Ramos (cell line): ENCODE measurements around the gene FRMD4B.

Experiments used
- in situ Hi-C: fragments of 300-500 bp; cut with MboI; formaldehyde crosslinking; loops from one replicate; pipeline ENCODE4 v1.14.3; 2022; ENCODE audit warnings: low sequenced_read_pairs; ENCODE audit not compliant: unreplicated experiment

FRMD4B gene

GRCh38 chr3:69160107-69160506 lies 225.8 kb downstream of the FRMD4B start:
- in situ Hi-C loops: loop anchor here (10.0 to 25.0 kb wide), 2 partner anchors 265 to 502 kb away; no protein-coding TSS in a partner anchor

- in situ Hi-C loops: no loop called here
Observed at GRCh38 chr3:69149586-69149985, 236.3 kb downstream of the FRMD4B start.

DNA sequence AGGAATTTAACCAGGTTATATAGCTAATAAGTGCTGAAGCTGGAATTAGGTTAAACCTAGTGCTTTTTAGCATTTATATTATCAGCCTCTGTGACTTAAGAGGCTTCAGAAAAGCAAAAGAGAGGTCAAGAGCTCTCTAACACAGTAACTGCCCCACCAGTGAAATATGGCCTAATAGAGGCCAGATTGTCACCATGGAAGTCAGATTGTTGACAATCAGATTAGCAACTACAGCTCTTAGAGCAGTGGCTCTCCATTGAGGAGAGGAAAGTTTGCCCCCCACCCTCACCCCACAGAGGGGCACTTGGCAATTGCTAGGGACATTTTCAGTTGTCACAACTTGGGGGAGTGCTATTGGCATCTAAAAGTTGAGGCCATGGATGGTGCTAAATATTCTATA lies 240.2 kb downstream of the FRMD4B start:
- in situ Hi-C loops: no loop called here

DNA sequence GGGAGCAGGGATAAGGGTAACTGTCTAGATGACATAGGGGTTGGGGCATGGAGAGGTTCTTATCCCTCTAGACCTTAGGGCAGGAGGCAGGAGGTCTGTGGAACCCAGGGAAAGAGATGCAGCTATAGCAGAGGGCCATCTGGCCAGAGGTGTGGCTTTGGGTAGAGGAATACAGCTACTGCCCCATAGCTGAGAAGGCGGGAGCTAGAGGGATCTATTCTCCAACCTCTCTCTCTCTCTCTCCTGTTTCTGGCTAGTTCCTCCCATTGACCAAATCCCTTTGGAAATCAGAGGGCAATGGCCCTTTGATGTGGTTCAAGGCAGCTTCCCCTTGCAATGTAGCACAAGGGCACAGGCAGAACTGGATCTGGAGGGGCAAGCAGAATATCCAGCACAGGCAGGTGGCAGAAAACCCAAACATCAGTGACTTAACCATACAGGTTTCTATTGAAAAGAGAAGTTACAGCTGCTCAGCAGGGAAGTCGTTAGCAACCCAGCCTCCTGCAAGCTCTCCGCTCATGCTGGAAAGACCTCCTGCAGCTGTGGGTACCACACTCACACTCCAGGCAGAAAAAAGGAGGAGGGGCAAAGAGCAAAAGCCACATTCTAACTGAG lies 241.2 kb downstream of the FRMD4B start:
- in situ Hi-C loops: no loop called here

DNA sequence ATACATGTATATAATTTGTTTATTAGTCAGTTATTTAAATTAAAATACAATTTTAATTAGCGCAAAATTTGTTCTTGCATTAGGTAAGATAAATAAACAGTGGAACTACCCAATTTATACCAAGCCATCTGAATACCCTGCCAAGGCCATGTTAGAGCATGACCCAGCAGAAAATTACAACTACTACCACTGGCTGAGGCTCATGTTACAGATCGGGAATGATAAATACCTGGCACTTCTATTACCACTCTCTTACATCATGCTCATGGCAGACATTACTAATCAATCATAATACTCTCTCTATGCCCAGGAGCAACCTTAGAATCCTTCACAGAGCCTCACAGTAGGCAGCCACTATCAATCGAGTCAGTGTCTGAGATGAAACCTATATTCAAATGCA lies 242.3 kb downstream of the FRMD4B start:
- in situ Hi-C loops: no loop called here

- in situ Hi-C loops: no loop called here
Observed at GRCh38 chr3:69142797-69143454, 243.0 kb downstream of the FRMD4B start.

DNA sequence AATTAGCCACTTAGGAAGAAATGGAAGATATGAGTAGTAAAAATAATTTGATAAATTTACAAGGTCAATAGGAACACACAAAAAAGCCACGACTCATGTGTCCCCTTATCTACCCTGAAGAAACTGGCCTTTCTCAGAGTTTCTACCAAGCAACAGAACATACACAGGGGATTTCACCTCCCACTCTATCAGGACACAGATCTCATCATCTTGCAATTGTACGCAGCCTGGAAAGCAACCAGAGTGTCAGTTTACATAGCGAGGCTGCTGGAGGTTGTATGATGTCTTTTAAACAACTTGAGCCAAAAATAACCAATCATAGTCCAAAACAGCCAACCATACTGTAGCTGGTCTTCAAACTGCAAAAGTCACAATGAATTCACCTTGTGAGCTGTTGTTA lies 243.8 kb downstream of the FRMD4B start:
- in situ Hi-C loops: no loop called here

GRCh38 chr3:69141313-69141712 lies 244.6 kb downstream of the FRMD4B start:
- in situ Hi-C loops: no loop called here

DNA sequence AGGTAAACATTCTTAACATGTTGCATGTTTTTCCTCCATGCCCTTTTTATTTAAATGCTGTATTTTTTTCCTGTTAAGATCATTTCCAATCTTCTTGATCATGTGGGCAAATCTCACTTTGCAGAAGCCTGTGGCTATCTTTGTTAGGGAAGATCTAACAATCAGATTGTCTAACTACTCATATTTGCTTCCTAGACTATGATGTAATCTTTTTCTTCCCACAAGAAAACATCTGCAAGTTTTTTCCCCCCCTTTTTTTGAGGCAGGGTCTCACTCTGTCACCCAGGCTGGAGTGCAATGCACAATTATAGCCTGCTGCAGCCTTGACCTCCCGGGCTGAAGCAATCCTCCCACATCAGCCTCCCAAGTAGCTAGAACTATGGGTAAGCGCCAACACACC lies 248.5 kb downstream of the FRMD4B start:
- in situ Hi-C loops: no loop called here

DNA sequence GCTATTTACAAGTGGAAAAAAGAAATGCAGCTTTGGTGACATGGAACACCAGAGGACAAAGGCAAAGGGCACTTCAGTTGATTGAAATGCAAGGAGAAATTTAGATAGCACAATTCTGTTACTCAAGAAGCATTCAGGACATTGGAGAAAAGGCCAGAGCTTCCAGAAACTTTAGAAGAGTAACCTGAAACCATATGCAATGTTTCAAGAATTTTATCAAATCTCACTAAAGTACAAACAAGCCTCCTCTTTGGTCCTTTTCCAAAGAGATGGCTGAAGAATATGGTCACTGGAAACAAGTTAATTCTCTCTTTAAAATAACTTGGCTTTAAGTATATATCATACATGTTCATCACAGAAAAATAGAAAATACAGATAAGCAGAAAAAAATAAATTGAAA lies 248.9 kb downstream of the FRMD4B start:
- in situ Hi-C loops: no loop called here

DNA sequence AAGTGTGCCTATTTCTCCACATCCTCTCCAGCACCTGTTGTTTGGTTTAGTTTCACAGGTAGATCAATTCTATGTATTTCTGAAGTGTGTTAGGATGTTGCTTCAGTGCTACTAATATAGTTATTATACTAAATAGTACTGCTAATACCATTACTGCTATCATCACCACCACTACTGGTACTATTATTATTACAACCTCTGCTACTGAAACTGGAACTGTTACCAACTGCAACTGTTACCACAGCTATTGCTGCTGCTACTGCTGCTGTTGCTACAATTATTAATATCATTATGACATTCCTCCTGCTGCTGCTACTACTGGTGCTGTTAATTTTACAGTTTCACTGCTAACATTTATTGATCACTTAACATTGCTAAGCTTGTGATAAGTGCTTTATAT lies 255.2 kb downstream of the FRMD4B start:
- in situ Hi-C loops: no loop called here

DNA sequence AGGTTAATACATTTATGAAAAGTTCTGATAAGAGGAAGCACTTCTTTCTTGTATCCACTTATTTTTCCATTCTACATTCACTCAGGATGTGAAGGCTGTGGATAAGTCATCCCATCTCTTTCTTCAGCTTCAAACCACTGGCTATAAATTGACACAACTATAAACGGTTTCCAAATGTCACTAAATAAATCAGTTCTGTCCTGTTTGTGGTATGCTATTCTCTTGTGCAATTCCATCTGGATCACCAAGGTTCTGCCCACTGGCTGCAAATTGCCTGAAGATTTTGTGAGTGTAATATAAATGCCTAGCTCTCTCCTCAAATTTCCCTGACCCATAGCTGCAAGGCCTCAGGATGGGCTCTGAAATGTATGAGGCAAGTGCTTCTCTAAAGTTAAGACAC lies 256.4 kb downstream of the FRMD4B start:
- in situ Hi-C loops: no loop called here

- in situ Hi-C loops: no loop called here
Observed at GRCh38 chr3:69128509-69128908, 257.4 kb downstream of the FRMD4B start.

GRCh38 chr3:69126999-69127398 lies 258.9 kb downstream of the FRMD4B start:
- in situ Hi-C loops: no loop called here

DNA sequence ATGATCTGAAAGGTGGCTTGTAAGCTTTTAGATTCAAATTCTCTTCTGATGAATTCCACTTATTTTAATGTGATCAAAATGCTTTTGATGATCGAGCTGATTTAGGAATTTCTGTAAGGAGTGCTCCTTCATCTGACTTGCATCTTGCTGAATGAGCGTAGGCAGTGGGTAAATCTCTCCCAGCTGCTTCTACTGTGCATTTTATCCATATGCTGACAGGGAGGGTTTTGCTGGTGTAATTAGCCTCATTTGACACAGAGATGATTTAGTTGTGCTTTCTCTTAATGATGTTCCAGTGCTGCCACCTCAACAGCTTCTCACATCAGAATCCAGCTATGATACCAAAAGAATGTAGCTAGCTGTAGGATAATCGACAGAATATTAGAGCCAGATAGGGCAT lies 259.7 kb downstream of the FRMD4B start:
- in situ Hi-C loops: no loop called here

- in situ Hi-C loops: no loop called here
Observed at GRCh38 chr3:69122403-69122802, 263.5 kb downstream of the FRMD4B start, which contains the start of gene LMOD3. TSS of gene LMOD3 (minus strand) at chr3:69122595. CDS start at chr3:69122386, 209 bp downstream.

DNA sequence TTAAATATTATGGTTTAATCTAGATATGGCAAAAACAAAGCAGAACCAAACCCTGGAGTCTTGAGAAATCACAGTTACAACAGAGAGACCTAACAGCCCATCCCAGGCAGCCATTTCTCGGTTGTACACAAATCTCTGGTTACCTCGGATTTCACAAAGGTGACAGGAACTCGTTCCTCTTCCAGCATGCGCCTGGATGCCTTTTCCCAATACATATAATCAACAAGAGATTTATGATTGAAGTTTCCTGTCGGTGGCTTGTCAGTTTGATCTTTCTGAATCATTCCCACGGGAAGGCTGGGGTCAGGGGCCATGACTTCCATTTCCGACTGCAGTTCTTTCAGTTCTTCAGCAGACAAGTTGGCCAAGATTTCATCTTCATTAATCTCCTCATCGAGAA lies 263.9 kb downstream of the FRMD4B start:
- in situ Hi-C loops: no loop called here

DNA sequence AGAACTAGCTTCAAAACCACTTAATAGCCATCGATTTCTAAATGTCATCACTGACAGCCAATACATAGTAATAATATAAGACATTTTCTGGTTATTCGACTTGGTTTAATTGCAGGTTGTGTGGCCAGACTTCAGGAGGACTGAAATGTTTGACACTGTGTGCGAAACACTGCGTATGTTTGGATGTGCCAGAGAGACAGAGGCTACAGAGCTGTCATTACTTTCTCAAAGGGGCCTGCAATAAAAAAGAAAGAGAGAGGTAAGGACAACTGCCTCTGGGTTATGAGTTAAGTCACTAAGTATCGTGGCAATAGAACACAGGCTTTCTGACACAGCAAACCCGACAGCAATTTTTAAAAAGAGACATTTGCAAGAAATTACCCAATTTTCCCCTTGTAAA lies 264.4 kb downstream of the FRMD4B start:
- in situ Hi-C loops: no loop called here

DNA sequence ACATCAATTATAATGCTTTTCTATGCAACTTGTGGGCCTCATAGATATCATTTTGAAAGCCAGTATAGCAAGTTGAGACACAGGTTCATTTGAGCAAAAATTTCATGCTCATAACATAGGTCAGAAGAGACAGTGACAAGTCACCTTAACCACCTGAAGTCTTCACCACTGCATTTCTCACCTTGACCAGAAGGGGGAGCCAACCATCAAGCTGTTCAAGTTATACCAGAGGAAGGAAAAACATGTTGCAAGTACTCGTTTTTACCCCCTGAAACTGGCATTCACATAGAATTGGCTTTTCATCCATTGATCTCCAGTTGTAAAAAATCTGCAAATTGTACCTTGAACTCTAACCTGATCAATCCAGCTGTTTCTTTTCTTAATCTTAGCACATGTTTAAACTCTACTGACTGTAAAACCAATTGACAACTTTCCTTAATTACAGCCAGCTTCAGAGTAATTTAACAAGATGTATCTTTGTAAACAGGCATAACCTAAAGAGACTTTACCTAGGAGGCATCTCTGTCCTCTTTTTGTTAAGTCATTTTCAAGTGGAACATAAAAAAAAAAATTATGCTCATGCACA lies 264.9 kb downstream of the FRMD4B start:
- in situ Hi-C loops: no loop called here
